IPS DF 19.7 (cell line): ENCODE measurements around the gene NR2C2.

Experiments
- DNase-seq: peaks from one replicate; pipeline ENCODE4 v3.0.0-alpha.2; 2013; ENCODE audit warnings: low read depth, low spot score

The NR2C2 gene

DNA sequence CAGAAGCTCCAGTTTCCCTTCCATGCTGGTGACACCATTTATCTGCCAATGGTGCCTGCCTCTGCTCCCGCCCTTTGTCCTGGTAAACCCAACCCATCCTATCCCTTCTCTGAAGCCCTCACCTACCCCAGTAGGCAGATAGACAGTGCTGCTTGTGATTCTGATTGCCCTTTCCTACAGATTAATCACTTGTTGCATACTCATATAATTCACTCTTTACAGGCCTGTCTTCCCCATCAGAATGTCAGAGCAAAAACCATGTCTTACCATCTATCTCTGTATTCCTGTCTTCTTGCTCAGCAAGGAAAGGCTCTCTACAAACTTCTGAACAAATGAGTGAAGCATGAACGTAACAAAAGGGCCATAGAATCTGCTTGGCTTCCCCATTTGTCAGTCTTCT is 69.8 kb downstream of the NR2C2 start:
- no peak for DNase-seq

DNA sequence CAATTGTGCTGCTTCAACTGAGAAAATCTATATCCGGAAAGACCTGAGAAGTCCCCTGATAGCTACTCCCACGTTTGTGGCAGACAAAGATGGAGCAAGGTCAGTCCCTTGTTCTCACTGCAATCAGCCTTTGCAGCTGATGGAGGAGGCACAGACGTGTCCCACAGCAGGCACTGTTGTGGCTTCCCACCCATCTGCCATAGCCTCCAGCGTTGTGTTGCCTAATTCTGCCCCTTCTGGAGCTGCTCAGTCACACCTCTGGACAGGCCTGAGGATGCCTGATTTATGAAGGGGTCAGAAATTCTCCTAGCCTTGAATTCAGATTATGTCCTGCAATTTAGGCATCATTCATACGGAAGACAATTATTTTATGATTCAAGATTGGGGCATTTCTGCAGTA is 75.9 kb downstream of the NR2C2 start:
- DNase-seq: no peak

DNA sequence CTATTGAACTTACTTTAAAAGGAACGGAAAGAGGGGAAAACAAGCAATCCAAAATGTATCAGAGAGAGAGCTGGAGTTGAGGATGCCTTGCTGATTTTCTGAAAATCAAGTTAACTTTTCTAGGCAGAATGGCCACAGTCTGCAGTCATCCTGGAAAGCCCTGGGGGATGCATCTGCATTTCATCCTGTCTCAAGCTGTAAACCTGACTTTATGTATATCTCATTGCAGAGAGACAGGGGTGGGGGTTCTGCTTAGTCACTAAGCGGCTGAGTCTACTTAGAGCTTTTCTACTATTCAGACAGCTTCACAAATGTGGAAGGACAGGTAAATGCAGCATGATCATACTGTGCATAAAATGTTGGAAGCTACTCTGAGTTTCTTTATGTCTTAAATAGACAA is 76.3 kb downstream of the NR2C2 start:
- no peak for DNase-seq

GRCh38 chr3:15029625-15030024 is 82.2 kb downstream of the NR2C2 start:
- DNase-seq: no peak

DNA sequence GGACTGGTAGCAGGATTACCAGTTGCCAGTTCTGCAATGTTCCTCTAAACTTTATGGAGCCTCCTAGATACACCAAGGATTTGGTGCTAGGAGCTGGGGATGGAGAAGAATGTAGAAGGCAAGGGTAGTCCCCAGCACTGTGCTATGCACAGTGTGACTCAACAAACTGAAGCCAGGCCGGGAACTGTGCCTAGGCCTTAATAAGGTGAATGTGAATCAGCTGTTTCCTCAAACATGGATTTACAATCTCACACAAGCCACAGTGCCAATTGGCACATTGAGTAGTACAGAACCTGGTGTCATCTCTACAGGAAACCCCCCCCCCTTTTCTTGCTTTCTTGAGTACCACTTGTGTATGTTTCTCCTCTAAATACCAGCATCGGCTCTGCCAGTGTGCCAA is 85.3 kb downstream of the NR2C2 start:
- DNase-seq: no peak

- DNase-seq: no peak
These were observed 85.7 kb downstream of the NR2C2 start for GRCh38 chr3:15033103-15033502.

DNA sequence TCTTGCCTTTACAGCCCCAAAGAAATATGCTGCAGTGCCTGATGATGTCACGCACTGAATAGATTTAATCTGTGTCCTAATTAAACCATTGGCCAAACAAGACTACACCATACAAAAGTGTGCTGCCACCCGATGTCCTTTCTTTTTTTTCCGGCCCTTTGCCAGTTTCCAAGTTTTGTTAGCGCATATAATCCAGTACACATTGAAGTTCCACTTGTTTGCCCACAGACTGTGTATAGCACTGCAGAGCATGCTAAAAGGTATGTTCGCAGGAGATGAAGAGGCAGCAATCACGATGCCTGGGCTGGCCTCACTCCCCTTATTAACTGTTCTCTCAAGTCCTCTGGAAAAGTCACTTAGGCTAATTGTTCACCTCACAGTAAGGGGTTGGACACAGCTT is 90.9 kb downstream of the NR2C2 start:
- DNase-seq: no peak

- no peak for DNase-seq
These were observed 93.5 kb downstream of the NR2C2 start for GRCh38 chr3:15040844-15041243.

DNA sequence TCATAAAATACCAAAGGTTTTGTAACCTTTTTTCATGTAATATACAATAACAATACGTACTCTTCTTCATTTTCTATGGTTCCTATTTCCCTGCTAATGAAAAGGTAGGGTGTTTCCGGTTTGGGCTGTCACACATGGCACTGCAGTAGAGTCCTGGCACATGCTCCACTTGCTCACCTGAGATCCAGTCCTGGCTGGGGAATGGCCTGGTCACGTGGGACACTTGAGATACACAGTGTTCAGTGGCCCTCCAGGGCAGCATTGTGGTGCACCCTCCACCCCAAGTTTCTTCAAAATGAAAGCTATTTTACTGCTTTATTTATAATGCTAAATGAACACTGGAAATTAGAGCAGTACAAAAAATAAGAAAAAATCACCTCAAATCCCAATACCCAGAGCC is 94.6 kb downstream of the NR2C2 start:
- DNase-seq: no peak

GRCh38 chr3:15042936-15043335 is 95.6 kb downstream of the NR2C2 start:
- no peak for DNase-seq

GRCh38 chr3:15043408-15044171 is 96.2 kb downstream of the NR2C2 start:
- no peak for DNase-seq

DNA sequence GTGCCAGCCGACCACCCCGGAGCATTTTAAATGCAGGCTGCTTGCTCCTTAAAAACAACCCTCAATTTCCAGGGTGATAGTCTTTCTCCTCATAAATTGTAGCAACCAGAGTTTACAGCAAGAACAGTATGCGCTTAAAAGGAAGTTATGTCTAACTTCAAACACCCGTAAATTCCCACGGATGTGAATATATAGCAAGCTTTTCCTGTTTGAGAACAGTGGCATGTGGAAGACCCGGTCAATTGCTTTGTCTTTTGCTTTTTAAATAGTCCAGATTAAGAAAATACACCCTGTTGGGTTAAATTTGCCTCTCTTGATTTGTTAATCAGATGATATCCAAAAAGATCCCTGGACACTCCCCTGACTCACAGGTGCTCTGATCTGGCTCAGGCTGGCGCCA is 96.9 kb downstream of the NR2C2 start:
- DNase-seq: no peak

DNA sequence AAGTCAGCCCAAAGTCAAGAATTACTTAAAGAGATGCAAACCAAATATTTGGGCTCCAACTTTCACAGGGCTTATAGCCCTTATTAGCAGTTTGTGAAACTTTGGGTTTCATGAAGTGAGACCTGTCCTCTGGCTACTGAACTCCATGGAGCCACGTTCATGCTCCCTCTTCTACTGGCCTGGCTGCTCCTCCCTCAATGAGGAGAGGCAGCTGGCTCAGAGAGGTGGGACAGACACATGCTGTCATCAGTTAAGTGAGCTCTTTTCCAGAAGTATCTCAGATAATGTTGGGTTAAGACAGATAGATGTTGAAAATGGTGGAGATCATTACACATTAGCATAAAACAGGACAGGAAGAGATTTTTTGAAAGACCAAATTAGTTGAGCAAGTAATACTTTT is 98.3 kb downstream of the NR2C2 start:
- DNase-seq: no peak

DNA sequence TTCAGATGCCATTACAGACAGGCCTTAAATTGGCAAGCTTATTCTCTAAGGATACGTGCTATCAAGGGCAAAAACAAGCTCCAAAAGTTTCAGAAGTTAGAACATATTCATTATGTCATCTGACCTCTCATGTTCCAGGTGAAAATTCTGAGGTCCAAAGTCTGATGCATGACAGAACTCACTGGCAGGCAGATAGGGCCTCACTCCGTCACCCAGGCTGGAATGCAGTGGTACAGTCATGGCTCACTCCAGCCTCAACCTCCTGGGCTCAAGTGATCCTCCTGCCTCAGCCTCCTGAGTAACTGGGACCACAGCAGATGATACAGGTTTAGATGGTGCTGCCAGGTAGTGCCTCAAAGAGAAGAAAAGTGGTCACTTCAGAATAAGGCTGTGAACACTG is 102.2 kb downstream of the NR2C2 start:
- no peak for DNase-seq

GRCh38 chr3:15050405-15051092 is 103.2 kb downstream of the NR2C2 start:
- no peak for DNase-seq

DNA sequence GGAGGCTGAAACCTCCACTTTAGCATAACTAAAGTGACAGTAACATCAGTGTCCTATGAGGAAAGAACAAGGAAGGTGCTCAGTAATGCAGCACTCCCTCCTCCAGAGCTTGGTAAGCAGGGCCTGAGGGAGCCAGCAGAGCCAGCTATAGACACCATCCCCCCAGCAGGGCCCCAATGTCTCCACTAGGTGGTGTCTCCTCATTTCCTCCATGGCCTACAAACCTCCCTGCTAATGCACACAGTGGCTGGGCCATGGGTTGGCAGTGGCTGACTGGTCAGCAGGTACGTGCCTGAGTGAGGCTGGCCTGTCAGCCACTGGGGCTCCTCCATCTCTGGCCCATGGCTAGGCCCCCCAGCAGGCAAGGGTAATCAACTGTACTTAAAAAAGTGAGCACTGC is 104.1 kb downstream of the NR2C2 start:
- DNase-seq: peak; percentile 45

GRCh38 chr3:15052335-15053242 is 105.2 kb downstream of the NR2C2 start:
- no peak for DNase-seq

- DNase-seq: no peak
These were observed 106.2 kb downstream of the NR2C2 start for GRCh38 chr3:15053541-15053940.

DNA sequence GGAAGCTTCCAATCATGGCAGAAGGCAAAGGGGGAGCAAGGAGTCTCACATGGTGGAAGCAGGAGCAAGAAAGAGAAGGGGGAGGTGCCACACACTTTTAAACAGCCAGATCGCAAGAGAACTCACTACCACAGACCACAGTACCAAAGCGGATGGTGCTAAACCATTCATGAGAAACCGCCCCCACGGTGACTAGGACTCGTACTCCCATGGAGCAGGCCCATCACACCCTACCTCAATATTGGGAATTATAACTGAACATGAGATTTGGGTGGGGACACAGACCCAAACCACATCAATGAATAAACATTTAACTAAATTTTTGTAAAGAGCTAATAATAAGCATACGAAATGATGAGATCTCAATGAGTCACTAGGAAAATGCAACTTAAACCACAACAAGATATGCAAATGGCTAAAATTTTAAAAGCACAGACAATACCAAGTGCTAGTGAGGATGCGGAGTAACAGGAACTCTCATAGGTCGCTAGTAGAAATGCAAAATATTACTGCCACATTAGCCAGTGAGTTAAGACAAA is 107.7 kb downstream of the NR2C2 start:
- no peak for DNase-seq

GRCh38 chr3:15056676-15057404 is 109.5 kb downstream of the NR2C2 start:
- DNase-seq: no peak

- DNase-seq: no peak
These were observed 112.6 kb downstream of the NR2C2 start for GRCh38 chr3:15060029-15060428.
